Epithelial cell of proximal tubule (primary cell): ENCODE measurements around the gene TAMALIN. TPM values are rescaled to one million over a fixed set of nuclear protein-coding genes. Genes with fewer than 3 reads are reported as not detected.

Experiments used
- DNase-seq: peaks from one replicate; pipeline ENCODE4 v3.0.0-alpha.2; 2011; ENCODE audit warnings: low read depth
- H3K4me3 ChIP-seq: 2 replicates; pipeline ENCODE4 v1.5.1; 2011; ENCODE audit warnings: low read depth, mild to moderate bottlenecking, low read length
- CTCF ChIP-seq: conservative IDR thresholded peaks from 2 replicates; pipeline ENCODE4 v1.5.1; 2012; ENCODE audit warnings: low read depth, mild to moderate bottlenecking, low read length
- total RNA-seq: library from RNA; depleted of rRNA; stranded (reverse); fragments of >200 nt; gene quantifications from 2 replicates; pipeline ENCODE4 v1.2.3, GENCODE V29; 2015

TAMALIN gene
- total RNA-seq, 1 donor from 2014 or later = 2.9 TPM

DNA sequence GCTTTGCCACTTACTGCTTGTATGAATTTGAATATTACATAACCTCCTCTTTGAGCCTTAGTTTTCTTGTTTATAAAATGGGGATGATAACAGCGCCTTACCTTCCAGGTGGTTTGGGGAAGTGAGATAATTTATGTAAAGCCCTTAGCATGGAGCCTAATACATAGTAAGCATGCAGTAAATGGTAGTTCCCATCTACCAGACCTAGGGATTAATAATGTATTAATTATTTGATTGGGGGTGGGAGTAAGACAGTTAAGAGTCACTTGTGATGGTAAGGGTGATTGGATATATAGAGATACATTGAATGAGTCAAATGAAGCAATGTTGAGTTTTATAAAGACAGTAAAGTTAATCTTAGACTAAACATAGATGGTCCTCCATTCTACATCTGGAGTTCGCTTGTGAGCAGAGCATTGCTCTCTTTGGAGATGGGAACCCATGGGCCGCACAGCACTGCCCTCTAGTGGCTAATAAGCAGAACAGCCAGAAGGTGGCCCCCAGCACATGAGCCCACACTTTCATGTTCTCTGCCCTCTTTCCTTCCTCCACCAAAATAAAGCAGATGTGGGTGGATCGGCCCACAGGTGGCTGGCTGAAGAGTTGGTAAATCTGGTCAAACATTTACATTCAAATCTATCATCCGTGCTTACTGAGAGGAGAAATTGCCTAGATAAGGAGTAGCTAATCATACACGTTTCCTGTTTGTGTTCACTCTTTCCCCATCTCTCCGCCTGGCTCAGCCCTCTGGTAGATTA is 26.5 kb upstream of the TAMALIN start:
- DNase-seq = peak; percentile 58
- TF ChIP-seq CTCF = peak; percentile 99
- no peak overlapping the region for H3K4me3 ChIP-seq

DNA sequence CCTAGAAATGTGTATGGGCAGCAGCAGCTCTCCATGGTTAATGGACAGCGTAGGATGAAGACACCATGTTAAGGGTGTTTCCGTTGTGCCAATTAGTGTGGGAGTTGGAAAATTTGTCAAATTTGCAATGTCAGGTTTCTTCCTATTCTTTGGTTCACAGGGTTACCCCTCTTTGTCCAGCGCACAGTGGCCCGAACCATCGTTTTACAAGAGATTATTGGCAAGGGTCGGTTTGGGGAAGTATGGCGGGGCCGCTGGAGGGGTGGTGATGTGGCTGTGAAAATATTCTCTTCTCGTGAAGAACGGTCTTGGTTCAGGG is 26.0 kb upstream of the TAMALIN start:
- no peak for DNase-seq
- no peak overlapping the region for H3K4me3 ChIP-seq
- TF ChIP-seq CTCF = no peak

DNA sequence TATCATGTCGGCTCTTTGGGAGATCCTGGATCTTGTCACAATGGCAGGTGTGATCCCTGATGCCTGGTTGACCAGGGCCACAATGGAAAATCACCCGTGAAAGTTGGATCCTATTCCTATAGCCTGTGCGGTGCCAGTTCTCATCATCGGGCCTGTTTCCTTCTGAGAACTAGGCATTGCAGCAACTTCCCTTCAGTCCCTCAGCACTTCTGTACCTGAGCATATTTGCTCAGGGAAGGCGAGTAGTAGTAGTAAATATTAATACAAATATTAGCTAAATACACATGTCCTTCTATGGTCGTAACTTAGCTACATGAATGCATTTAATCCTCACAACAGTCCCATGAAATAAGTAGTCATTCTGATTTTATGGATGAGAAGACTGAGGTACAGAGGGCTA is 22.1 kb upstream of the TAMALIN start:
- no peak for TF ChIP-seq CTCF
- DNase-seq = no peak
- H3K4me3 ChIP-seq = no peak overlapping the region

DNA sequence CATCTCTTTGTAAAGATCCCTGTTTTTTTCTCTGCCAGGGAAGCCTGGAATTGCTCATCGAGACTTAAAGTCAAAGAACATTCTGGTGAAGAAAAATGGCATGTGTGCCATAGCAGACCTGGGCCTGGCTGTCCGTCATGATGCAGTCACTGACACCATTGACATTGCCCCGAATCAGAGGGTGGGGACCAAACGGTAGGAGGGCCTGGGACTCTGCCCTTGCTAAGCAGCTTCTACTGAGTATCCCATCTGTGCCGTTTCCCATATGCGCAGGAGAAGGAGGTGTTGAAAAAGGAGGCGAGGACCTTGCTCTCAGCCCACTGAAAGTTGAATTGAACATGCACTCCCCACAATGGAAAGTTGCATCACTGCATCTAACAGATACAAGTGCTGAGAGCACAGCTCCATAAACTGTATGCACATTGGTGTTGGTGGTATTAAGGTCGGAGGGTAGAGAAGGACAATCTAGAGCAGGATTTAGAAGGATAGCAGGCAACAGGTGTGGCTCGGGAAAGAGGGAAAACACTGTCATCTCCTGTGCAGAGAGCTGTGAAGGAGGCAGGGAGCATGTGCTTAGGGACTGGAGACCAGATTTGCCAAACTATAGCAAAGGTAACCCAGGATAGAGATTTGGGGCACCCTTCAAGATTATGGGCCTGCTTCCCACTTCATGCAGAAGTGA is 21.5 kb upstream of the TAMALIN start:
- no peak overlapping the region for H3K4me3 ChIP-seq
- no peak for TF ChIP-seq CTCF
- no peak for DNase-seq

DNA sequence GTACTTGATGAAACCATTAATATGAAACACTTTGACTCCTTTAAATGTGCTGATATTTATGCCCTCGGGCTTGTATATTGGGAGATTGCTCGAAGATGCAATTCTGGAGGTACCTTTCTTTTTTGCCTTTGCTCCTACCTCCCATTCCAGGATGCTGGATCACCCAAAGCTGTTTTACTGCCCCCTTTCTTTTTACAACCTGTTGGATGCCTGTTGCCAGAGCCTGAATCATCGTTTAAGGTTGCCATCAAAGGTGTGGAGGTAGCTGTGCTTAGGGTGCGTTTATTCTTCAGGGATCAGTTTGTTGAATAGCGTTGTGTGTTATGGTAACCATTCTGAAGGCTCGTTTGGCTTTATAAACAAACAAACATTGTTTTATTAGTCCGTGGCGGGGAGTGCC is 19.9 kb upstream of the TAMALIN start:
- no peak for TF ChIP-seq CTCF
- no peak overlapping the region for H3K4me3 ChIP-seq
- DNase-seq = no peak

- H3K4me3 ChIP-seq = no peak overlapping the region
- TF ChIP-seq CTCF = no peak
- DNase-seq = no peak
Measured at GRCh38 chr12:51992246-51992645, 14.5 kb upstream of the TAMALIN start.

DNA sequence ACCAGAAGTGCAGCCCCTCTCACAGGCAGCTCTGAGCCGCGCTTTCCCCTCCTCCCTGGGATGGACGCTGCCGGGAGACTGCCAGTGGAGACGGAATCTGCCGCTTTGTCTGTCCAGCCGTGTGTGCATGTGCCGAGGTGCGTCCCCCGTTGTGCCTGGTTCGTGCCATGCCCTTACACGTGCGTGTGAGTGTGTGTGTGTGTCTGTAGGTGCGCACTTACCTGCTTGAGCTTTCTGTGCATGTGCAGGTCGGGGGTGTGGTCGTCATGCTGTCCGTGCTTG is 12.3 kb upstream of the TAMALIN start:
- no peak for DNase-seq
- H3K4me3 ChIP-seq = no peak overlapping the region
- TF ChIP-seq CTCF = no peak
